H9 (cell line): ENCODE results near the gene DYNLT4. TPM values are rescaled to one million over a fixed set of nuclear protein-coding genes. Genes with fewer than 3 reads are reported as not detected.
A peak's percentile ranks its signal among the peaks of the same experiment; 100 is the strongest.

Experiments used
- DNase-seq: peaks from one replicate; pipeline ENCODE4 v3.0.0-alpha.2; 2017
- H2AFZ ChIP-seq: one replicate; pipeline ENCODE4 v1.6.1; 2013; ENCODE audit warnings: mild to moderate bottlenecking, low read length, control low read depth, moderate library complexity
- H2AK5ac ChIP-seq: 2 replicates; pipeline ENCODE4 v1.6.1; 2013; ENCODE audit warnings: low read length, control low read depth, mixed read lengths; ENCODE audit not compliant: insufficient read length
- H2BK120ac ChIP-seq: one replicate; pipeline ENCODE4 v1.6.1; 2013; ENCODE audit warnings: low read depth, mild to moderate bottlenecking, low read length, control low read depth, inconsistent platforms; ENCODE audit not compliant: poor library complexity, severe bottlenecking
- H2BK12ac ChIP-seq: 2 replicates; pipeline ENCODE4 v1.6.1; 2013; ENCODE audit warnings: low read length, control low read depth, mixed read lengths, low read depth; ENCODE audit not compliant: insufficient read length
- H2BK15ac ChIP-seq: 2 replicates; pipeline ENCODE4 v1.6.1; 2013; ENCODE audit warnings: low read depth, low read length, control low read depth
- H2BK20ac ChIP-seq: one replicate; pipeline ENCODE4 v1.6.1; 2013; ENCODE audit warnings: low read depth, mild to moderate bottlenecking, low read length, control low read depth, inconsistent platforms; ENCODE audit not compliant: poor library complexity, severe bottlenecking
- H2BK5ac ChIP-seq: 2 replicates; pipeline ENCODE4 v1.6.1; 2013; ENCODE audit warnings: low read length, control low read depth, mixed read lengths; ENCODE audit not compliant: insufficient read length
- H3K14ac ChIP-seq: 2 replicates; pipeline ENCODE4 v1.6.1; 2013; ENCODE audit warnings: low read length, control low read depth; ENCODE audit not compliant: insufficient read depth
- H3K18ac ChIP-seq: 2 replicates; pipeline ENCODE4 v1.6.1; 2013; ENCODE audit warnings: low read depth, mild to moderate bottlenecking, mixed read lengths, low read length, control low read depth; ENCODE audit not compliant: insufficient read length
- H3K23ac ChIP-seq: 2 replicates; pipeline ENCODE4 v1.6.1; 2013; ENCODE audit warnings: low read length, control low read depth, mixed read lengths, low read depth; ENCODE audit not compliant: insufficient read length
- H3K23me2 ChIP-seq: 2 replicates; pipeline ENCODE4 v1.6.1; 2013; ENCODE audit warnings: low read depth, mild to moderate bottlenecking, mixed read lengths, low read length, control low read depth; ENCODE audit not compliant: insufficient read length, poor library complexity, severe bottlenecking
- H3K27ac ChIP-seq: 2 replicates; pipeline ENCODE4 v1.5.1; 2013; ENCODE audit warnings: low read length, control low read depth, mixed read lengths, low read depth; ENCODE audit not compliant: insufficient read length
- H3K27me3 ChIP-seq: 2 replicates; pipeline ENCODE4 v1.6.1; 2013; ENCODE audit warnings: low read length, control low read depth, inconsistent platforms; ENCODE audit not compliant: insufficient read depth
- H3K4ac ChIP-seq: 2 replicates; pipeline ENCODE4 v1.6.1; 2013; ENCODE audit warnings: low read depth, mild to moderate bottlenecking, control low read depth, inconsistent platforms, low read length, moderate library complexity
- H3K4me1 ChIP-seq: 2 replicates; pipeline ENCODE4 v1.6.1; 2013; ENCODE audit warnings: low read length, control low read depth, inconsistent platforms; ENCODE audit not compliant: insufficient read depth
- H3K4me2 ChIP-seq: 2 replicates; pipeline ENCODE4 v1.6.1; 2013; ENCODE audit warnings: low read length, control low read depth, mixed read lengths; ENCODE audit not compliant: insufficient read length, insufficient read depth
- H3K56ac ChIP-seq: 2 replicates; pipeline ENCODE4 v1.6.1; 2013; ENCODE audit warnings: low read depth, mild to moderate bottlenecking, mixed read lengths, low read length, control low read depth; ENCODE audit not compliant: insufficient read length
- H3K79me1 ChIP-seq: 2 replicates; pipeline ENCODE4 v1.6.1; 2013; ENCODE audit warnings: low read depth, mild to moderate bottlenecking, moderate library complexity, low read length, control low read depth, inconsistent platforms; ENCODE audit not compliant: insufficient read depth, poor library complexity, severe bottlenecking
- H3K79me2 ChIP-seq: 2 replicates; pipeline ENCODE4 v1.6.1; 2013; ENCODE audit warnings: low read length, control low read depth, inconsistent platforms; ENCODE audit not compliant: insufficient read depth
- H3K9ac ChIP-seq: 2 replicates; pipeline ENCODE4 v1.6.1; 2013; ENCODE audit warnings: low read length, control low read depth, mixed read lengths; ENCODE audit not compliant: insufficient read length; ENCODE audit errors: extremely low read depth
- H3K9me3 ChIP-seq: one replicate; pipeline ENCODE4 v1.6.1; 2013; ENCODE audit warnings: low read depth, low read length, inconsistent platforms; ENCODE audit not compliant: control insufficient read depth
- H3T11ph ChIP-seq: one replicate; pipeline ENCODE4 v1.6.1; 2013; ENCODE audit warnings: mild to moderate bottlenecking, low read length, control low read depth, inconsistent platforms
- H4K20me1 ChIP-seq: one replicate; pipeline ENCODE4 v1.6.1; 2013; ENCODE audit not compliant: control insufficient read depth, insufficient read length, insufficient read depth
- H4K5ac ChIP-seq: 2 replicates; pipeline ENCODE4 v1.6.1; 2013; ENCODE audit warnings: low read depth, mild to moderate bottlenecking, mixed read lengths, low read length, control low read depth; ENCODE audit not compliant: insufficient read length
- H4K8ac ChIP-seq: replicated peaks from 2 replicates; pipeline ENCODE4 v1.6.1; 2013; ENCODE audit warnings: low read length, control low read depth, mixed read lengths, low read depth; ENCODE audit not compliant: insufficient read length
- H4K91ac ChIP-seq: 2 replicates; pipeline ENCODE4 v1.6.1; 2013; ENCODE audit warnings: low read depth, mild to moderate bottlenecking, moderate library complexity, mixed read lengths, low read length, control low read depth; ENCODE audit not compliant: insufficient read length
- H3K27ac Mint-ChIP-seq, 3 experiments: 2 replicates in 2 of 3; 3 replicates in 1 of 3; pipeline ENCODE4 v1.8.0; 2020 to 2021; ENCODE audit warnings: mixed read lengths in 3 of 3, mild to moderate bottlenecking in 1 of 3, moderate library complexity in 1 of 3
- H3K27me3 Mint-ChIP-seq: 2 replicates; pipeline ENCODE4 v1.8.0; 2021; ENCODE audit warnings: low read depth, mild to moderate bottlenecking, moderate library complexity, mixed read lengths
- H3K36me3 Mint-ChIP-seq, 3 experiments: 2 replicates in 2 of 3; 3 replicates in 1 of 3; pipeline ENCODE4 v1.8.0; 2020 to 2021; ENCODE audit warnings: low read depth in 3 of 3, mixed read lengths in 3 of 3; ENCODE audit not compliant: insufficient read depth in 1 of 3
- H3K4me1 Mint-ChIP-seq, 2 experiments: 2 replicates each; pipeline ENCODE4 v1.8.0; 2020; ENCODE audit warnings: mixed read lengths in 2 of 2
- H3K4me3 Mint-ChIP-seq, 2 experiments: 2 replicates in 1 of 2; 3 replicates in 1 of 2; pipeline ENCODE4 v1.8.0; 2020 to 2021; ENCODE audit warnings: mild to moderate bottlenecking in 2 of 2, mixed read lengths in 2 of 2, moderate library complexity in 1 of 2
- H3K9me3 Mint-ChIP-seq, 2 experiments: 2 replicates in 1 of 2; 3 replicates in 1 of 2; pipeline ENCODE4 v1.8.0; 2020; ENCODE audit warnings: mild to moderate bottlenecking in 2 of 2, mixed read lengths in 2 of 2, moderate library complexity in 1 of 2
- CTCF ChIP-seq: fragments of 200-600 bp; sonication (generic); conservative IDR thresholded peaks from 3 replicates; pipeline ENCODE4 v1.8.0; 2021; ENCODE audit warnings: antibody characterized with exemption, mild to moderate bottlenecking
- WGBS: extraction: QIAGEN DNeasy Blood & Tissue Kit; methylation state at CpG from one replicate; pipeline ENCODE4 v1.1.7; 2013; ENCODE audit warnings: missing lambda C conversion rate, low lambda C conversion rate, mixed read lengths; ENCODE audit not compliant: insufficient read length; ENCODE audit errors: extremely low coverage; 5-methylcytosine and 5-hydroxymethylcytosine counted together
- total RNA-seq: library from RNA; stranded (reverse); gene quantifications from 2 replicates; pipeline ENCODE4 v1.2.1, GENCODE V29; 2021

Gene DYNLT4
- total RNA-seq, 1 experiment from 2014 or later, result not detected

DNA sequence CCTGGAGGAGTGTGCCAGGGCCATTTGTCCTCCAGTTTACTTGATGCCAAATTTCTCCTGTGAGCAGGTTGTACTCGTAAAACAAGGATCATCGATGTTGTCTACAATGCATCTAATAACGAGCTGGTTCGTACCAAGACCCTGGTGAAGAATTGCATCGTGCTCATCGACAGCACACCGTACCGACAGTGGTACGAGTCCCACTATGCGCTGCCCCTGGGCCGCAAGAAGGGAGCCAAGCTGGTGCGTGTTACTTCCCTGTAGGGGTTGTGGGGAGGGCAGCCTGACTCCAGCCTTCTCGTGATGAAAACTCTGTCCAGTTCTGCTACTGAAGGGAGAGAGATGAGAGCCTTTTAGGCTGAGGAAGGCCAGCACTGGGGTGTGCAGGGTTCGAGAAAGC is 29.6 kb downstream of the DYNLT4 start:
- Histone ChIP-seq H3T11ph (no peak overlapping the region), H3K4ac (no peak overlapping the region), H4K5ac (no peak overlapping the region), H3K4me2 (peak overlapping the region; percentile 99), H4K8ac (no peak overlapping the region), H3K23ac (no peak overlapping the region), H3K79me2 (peaks cover 17% of the 10 kb centered on the region; the same call in 1 of the 2 replicates), H3K9me3 (no peaks in the 10 kb centered on the region), H3K56ac (no peak overlapping the region), H3K9ac (no peak overlapping the region), H3K14ac (no peak overlapping the region), H2BK12ac (no peak overlapping the region), H3K27me3 (no peaks in the 10 kb centered on the region), H2BK20ac (no peak overlapping the region), H2BK120ac (no peak overlapping the region), H2BK5ac (no peak overlapping the region), H4K20me1 (peaks cover 4% of the 10 kb centered on the region), H2AFZ (no peak overlapping the region), H2BK15ac (no peak overlapping the region), H3K4me1 (no peaks in the 10 kb centered on the region), H2AK5ac (no peak overlapping the region), H3K18ac (no peak overlapping the region), H4K91ac (no peak overlapping the region), H3K23me2 (peaks cover 11% of the 10 kb centered on the region), H3K27ac (no peak overlapping the region), H3K79me1 (peaks cover 2% of the 10 kb centered on the region)
- Mint-ChIP-seq H3K4me1 (peaks cover 18 to 22% of the 10 kb centered on the region in 2 experiments), H3K27me3 (no peaks in the 10 kb centered on the region), H3K9me3 (0 out of 5 replicates have a peak, but pooled peaks cover 0 to 4% of the 10 kb centered on the region in 2 experiments), H3K4me3 (peak overlapping the region; percentile 81 to 95), H3K36me3 (peaks cover 33 to 65% (median 52%) of the 10 kb centered on the region in 3 experiments), H3K27ac (peak overlapping the region in 2 of 3 experiments; percentile 87 to 95; a peak in 5 of 7 replicates)
- no CpG with 5 or more reads among the region's 14 CpGs for WGBS
- no peak for DNase-seq
- TF ChIP-seq CTCF, result no peak
